NCI-H345 treated with DMSO at 0.1 percent for 48 hours (cell line): ENCODE results near the gene CADM1.

Source experiments
- DNase-seq: peaks from one replicate; lab custom pipeline; 2025; ENCODE audit not compliant: unreplicated experiment; lab: John Stamatoyannopoulos, UW

Gene CADM1

DNA sequence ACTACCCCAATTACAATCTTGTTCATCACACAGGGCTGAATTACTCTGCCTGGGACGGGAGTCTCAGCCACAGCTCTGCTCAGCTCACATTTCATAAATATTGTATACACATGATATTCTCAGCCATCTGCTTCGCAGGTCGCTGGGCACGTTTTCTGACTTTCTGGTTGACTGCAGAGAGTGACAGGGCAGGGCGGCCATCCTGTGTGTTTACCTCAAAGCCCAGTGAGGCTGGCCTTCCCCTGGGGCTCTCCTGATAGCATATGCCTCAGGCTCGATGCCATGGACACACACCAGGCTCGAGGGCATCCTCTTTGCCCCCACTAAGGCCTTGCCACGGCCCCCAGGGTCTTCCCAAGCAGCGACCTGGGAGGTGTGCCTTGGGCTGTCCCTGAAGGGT lies 345.0 kb downstream of the CADM1 start:
- no peak for DNase-seq

DNA sequence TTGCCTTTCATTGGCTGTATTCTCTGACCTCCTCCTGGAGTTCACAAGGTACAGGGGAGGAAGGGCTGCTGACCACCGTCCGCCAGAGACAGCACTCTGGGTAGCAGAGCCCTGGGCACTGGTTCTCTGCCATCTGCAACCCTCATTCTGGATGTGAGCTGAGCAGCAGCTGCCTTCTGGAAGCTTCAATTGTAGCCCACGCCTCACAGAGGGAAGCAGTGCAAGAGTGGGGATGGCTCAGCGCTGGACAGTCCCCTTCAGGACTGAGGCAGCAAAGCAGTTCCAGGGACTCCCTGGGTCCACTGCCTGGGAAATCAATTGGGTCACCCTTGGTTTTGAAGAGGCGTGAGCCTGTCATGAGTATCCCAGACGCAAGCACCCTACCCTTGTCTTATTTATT lies 346.2 kb downstream of the CADM1 start:
- no peak for DNase-seq

DNA sequence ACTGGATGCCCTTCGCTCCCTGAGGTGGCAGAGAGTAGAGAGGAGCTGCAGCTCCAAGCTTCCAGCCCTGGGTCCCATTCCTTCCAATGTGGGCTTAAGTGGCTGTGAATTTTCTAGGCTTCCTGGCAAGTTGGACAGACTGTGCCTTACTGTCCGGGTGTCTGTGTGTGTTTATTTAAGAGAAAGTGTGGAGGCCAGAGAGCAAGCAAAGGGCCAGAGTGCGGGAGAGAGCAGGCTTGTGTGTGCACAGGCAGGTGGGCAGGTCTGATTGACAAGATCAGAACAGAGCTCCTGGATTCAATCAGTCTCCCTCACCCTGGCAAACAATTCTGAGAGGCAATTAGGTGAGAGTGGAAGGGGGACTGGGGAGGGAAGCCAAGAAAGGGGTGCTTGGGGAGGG lies 347.0 kb downstream of the CADM1 start:
- DNase-seq, result no peak

DNA sequence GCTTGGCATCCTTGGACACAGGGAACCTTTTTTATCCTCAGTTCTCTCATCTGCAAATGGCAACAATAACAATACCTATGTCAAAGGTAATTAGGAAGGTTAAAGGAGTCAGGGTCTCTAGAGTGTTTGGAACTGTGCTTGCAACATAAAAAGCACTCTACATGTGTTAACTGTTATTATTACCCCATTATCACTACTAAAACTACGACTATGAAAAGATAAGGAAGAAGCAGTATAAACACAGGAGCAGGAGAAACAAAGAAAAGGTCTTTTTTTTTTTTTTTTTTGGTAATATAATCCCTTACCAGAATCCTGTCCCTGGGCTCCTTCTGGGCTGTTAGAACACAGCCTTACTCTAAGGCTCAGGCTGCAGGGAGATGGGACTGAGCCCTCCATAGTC lies 348.2 kb downstream of the CADM1 start:
- no peak for DNase-seq

DNA sequence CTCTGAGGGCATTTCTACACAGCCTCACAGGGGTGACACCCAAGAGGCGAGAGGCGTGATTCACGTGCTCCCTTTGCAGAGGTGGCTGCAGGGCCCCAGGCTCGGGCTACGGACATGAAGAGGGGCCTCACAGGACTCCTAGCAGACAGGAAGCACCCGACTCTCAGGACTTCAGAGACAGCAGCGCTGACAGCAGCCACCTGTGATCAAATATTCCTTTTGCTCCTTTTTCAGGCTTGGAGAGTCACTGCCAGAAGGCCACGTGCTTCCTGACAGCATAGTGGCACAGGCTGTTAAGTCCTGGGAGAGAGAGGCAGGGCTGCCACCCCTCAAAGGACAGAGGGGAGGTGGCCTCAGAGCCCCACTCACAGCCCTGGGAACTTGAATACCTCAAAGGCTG lies 348.9 kb downstream of the CADM1 start:
- DNase-seq, result no peak

DNA sequence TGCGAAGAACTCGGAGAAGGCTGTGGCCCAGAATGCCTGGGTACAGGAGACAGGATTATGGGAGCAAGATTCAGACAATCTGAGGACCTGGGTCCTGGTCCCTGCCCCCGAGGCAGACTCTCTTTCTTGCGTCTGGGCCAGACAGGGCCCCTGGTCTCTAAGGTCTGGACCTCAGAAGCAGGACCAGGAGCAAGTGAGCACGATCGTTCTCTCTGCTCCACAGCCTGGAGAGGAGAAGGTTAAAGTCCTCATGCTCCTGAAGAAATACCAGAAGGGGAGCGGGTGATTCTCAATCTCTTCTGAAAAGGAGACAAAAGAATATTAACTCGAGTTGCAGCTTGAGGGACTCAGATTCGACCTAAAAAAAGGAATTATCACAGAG lies 349.9 kb downstream of the CADM1 start:
- no peak for DNase-seq

DNA sequence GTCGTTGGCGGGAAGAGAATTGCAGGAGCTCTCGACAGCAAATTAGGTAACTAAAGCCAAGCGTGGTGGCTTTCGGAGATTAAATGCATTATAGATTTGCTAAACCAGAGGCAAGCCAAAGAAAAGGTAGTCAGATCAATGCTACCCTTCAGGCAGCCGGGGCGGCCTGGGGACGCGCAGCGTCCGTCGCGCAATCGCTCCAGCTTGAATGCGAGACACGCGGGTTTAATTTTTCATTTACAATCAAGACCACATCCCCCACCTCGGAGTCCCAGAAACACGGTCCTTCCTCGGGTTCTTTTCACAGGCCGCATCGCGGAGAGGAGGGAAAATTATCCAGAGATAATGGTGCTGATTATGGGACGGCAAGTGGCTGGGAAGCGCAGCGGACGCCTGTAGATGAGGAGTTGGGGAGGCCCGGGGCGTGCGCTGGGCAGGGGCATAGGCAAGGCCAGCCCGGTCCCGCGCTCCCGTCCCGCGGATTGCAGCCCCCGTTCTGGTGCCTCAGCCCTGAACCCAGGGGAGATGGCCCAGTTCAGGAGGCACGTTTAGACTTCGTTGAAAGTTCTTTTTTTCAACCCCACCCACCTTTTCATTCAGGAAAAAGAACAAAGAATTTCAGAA lies 350.4 kb downstream of the CADM1 start:
- no peak for DNase-seq

DNA sequence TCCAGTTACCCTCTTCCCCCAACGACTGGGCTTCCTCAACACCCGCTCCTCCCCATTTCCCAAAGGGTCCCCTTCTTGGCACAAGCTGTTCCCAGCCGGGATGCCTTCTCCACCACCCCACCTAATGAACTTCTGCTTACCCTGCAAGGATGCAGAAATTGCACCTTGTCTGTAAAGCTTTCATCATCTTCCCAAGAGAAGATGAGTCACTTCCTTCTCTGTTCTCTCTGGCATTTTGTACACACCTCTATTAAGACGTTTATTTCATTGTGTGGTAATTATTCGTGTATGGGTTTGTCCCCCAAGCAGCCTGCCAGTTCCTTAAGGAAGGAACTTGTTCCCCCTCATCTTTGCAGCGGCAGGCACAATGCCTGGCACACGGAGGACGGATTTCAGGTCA lies 351.1 kb downstream of the CADM1 start:
- DNase-seq, result no peak

DNA sequence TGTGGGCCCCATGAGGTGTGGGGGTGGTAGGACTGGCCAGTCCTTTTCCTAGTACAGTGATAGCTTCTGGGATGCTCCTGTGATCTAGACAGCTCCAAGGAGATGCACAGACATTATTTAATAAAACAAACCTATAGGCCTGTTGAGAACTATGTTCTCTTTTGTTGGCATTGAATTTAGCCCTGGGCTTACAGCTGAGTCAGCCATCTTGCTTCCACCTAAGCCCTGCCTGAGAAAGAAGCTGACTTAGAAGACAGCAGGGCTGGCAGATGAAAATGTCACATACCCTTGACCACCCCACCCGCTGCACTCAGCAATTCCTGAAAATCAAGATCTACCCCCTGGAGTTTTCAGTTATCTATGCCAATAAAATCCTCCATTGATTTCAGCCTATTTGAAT lies 353.2 kb downstream of the CADM1 start:
- no peak for DNase-seq

DNA sequence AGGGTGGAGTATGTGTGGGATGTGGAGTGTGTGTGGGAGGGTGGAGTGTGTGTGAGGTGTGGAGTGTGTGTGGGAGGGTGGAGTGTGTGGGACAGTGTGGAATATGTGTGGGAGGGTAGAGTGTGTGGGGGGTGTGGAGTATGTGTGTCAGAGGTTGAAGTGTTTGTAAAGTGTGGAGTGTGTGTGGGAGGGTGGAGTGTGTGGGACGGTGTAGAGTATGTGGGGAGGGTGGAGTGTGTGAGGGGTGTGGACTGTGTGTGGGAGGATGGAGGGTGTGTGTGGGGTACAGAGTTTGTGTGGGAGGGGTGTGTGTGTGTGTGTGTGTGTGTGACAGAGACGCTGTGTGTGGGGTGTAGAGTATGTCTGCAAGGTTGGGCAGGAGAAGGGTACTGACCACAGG lies 355.5 kb downstream of the CADM1 start:
- DNase-seq, result no peak

DNA sequence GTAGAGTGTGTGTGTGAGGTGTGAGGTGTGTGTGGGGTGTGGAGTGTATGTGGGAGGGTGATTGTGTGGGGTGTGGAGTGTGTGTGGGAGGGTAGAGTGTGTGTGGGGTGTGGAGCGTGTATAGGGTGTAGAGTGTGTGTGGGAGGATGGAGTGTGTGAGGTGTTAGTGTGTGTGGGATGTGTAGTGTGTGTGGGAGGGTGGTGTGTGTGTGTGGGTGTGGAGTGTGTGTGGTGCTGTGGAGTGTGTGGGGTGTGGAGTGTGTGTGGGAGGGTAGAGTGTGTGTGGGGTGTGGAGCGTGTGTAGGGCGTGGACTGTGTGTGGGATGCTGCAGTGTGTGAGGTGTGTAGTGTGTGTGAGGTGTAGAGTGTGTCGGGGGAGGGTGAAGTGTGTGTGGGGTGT lies 356.1 kb downstream of the CADM1 start:
- no peak for DNase-seq

DNA sequence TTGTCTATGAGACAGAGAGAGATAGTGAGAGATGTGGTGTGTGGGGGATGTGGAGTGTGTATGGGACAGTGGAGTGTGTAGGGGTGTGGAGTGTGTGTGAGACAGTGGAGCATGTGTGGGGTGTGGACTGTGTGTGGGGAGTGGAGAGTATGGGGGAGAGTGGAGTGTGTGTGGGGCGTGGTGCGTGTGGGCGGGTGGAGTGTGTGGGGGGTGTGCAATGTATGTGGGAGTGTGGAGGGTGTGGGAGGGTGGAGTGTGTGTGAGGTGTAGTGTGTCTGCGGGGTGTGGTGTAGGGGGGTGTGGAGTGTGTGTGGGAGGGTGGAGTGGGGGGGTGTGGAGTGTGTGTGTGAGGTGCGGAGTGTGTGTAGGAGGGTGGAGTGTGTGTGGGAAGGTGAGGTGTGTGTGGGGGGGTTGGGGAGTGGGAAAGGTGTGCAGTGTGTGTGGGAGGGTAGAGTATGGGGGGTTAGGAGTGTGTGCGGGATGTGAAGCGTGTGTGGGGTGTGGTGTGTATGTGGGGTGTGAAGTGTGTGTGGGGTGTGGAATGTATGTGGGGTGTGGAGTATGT lies 356.9 kb downstream of the CADM1 start:
- DNase-seq, result no peak

DNA sequence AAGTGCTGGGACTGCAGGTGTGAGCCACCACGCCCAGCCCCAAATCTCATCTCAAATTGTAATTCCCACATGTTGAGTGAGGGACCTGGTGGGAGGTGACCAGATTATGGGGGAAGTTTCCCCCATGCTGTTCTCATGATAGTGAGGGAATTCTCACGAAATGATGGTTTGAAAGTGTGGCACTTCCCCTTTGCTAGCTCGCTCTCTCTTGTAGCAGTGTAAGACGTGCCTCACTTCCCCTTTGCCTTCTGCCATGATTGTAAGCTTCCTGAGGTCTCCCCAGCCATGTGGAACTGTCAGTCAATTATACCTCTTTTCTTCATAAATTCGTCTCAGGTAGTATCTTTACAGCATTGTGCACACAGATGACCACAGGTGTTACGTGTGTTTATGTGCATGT lies 357.8 kb downstream of the CADM1 start:
- DNase-seq, result no peak

DNA sequence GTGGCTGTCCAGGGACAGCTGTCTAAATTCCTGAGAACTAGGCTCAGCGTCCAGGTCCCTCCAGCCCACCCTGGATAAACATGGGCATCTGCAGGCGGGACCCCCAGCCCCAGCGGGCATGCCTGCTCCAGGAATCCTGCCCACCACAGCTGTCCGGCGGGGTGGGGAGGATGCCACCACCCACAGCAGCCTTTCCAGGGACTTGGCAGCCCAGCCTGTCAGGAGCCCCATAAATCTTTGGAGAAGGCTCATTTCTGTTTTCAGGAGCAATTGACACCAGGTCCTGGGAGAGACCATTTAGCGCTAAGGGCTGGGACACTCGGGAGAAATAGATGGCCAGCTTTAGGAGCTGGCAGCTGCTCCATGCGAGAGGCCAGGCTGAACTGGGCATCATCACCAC lies 358.9 kb downstream of the CADM1 start:
- DNase-seq, result no peak

DNA sequence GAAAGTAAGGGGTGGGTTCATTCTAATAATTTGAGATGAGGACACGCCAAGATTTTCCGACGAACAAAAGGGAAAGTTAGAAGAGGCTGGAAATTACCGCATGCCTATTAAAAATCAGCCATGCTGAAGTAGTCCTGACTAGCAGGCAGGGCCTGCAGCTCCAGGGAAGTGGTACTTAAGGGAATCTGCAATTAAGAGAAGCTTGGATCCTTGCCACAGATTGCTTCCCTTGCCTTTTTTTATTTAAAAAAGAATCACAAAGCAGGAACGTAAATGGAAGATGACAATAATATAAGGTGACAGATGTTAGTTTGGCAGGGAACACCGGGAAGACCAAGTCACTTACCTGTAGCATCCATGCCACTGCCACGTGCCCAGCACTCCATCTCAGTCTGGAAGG lies 359.3 kb downstream of the CADM1 start:
- DNase-seq, result peak; percentile 75

DNA sequence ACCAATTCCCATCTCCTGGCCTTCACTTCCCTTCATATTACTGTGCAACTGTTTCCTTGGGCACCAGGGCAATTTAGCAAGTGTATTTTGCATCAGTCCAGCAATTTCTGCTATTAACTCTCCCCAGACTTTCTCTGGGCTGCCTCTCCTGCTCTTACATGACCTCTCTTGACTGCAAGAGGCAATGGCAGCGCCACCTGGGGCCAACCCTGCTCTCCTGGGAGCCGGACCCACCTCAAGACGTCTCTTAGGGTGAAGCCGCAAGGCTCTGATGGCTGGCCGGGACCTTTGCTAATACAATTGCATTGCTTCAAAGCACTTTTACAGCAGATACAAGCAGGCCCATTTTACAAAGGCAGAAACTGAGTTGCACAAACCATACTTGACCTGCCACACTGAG lies 360.2 kb downstream of the CADM1 start:
- no peak for DNase-seq

DNA sequence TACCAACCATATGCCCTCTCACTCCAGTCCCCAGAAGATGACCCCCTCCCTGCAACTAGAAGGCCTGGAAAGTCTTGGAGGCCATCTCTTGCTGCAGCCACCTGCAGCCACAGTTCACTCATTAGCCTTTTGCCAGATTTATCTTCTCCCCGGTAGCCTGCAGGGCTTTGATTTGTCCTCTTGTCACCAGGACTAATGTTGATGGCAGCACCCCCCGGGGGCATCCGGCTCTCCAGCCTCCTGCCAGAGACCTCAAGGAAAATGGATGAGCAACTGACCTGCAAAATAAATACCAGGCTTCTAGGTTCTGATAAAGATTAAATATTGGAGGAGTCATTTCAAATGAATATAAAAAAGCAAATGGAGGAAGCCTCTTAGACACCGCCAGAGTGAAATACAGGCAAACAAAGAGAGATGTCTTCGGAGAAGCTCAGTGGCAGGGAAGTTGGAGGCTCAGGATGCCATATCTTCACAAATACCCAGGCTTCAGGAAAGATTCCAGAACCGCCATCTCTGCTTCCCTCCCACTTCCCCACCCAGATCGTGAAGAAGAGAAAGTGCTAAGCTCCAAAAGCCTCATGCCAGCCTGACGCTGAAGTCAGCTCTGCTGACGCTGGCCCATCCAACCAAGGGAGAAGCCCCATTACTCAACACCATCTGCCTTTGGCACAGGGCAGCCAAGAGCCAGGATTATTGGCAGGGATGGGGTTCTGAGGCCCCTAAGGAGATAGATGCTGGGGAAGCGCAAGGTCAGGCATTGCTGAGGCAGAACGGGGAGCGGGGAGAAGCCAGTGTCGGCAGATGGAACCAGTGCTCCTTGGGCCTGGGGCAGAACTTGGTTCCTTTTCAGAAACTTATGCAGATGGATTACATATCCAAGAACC lies 362.7 kb downstream of the CADM1 start:
- no peak for DNase-seq

DNA sequence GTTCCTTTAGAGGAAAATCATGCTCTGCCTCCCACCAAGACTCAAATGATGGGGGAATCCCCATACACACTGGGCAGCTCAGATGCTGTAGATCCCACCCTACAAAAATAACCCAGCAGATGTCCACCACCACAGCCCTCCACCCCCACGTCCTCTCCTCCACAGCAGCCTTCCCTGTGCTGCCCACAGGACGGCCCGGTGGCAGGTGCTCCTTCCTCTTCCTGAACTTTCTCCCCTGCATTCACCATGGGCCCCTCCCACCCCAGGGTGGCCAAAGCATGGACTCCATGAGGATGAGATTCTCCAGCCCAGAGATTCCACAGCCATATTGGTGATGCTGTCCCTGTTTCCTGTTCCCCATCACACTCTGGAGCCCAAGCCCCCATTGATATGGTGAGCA lies 368.3 kb downstream of the CADM1 start:
- DNase-seq, result no peak

DNA sequence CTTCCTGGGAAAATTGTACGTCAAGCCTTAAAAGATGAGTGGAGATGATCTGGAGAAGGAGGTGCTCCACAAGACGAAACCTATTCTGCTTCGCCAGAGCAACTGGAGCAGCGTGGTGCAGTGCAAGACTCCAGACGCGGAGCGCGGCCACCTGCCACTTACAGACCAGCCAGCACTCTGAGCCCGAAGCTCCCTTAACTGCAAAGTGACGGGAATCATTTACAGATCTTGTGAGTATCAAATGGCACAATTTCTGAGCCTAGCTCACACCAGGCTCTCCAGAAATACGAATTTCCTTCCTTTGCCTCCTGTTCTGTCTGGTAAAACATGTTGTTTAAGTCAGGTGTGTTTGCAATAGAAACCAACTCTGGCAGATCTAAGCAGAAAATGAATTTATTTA lies 369.3 kb downstream of the CADM1 start:
- no peak for DNase-seq

DNA sequence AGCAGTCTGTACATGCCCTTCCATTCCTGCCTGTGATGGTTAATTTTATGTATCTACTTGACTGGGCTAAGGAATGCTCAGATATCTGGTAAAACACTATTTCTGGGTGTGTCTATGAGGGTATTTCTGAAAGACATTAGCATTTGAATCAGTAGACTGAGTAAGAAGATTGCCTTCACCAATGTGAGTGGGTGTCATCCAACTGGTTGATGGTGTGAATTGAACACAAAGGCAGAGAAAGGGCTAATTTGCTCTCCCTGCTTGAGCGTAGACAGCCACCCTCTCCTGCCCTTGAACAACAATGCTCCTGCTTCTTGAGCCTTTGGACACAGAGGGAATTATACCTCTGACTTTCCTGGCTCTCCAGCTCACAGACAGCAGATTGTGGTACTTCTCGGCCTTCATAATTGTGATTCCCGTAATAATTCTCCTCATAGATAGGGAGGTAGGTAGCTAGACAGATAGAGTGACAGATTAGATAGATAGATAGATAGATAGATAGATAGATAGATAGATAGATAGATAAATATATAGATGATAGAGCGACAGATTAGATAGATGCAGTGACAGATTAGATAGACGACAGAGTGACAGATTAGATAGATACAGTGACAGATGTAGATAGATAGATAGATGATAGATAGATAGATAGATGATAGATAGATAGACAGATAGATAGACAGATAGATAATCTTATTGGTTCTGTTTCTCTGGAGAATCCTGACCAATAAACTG lies 370.6 kb downstream of the CADM1 start:
- DNase-seq, result no peak

DNA sequence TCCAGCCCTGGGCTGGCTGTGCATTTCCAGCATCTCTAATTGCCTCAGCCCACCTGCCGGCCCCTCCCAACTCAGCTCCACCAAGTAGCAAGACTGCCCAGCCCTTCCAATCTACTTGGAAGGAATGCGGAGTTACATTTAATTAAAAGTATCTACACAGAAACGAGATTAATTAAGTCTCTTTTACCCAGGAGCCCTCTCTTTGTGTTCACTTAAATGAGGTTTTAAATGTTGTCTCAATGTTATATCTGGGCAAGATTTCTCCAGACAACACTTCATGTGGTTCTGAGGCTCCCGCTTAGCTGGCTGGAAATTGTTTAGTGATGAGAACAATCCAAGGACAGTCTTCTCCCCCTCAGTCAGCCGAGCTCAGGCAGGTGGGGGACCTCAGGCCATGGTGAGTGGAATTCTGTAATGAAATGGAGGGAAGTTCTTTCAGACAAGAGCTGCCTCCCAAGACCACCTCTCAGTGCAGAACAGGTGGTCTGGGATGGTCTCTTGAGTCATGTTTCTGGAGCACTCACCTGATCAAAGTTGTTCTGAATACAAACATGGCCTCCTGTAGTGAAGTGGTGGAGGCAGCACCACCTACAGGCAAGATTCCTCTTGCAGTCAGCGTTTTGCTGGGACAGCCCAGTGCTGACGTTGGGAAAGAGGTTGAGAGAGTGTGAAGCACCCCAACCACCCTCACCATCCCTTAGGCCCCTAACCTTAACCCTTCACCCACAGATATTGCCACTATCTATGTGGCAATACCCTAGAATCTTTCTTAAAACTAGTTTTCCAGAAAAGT lies 371.6 kb downstream of the CADM1 start:
- DNase-seq, result no peak
